Measurements from ENCODE around the gene ARL6IP4.

- TF ChIP-seq, protein P1, sequence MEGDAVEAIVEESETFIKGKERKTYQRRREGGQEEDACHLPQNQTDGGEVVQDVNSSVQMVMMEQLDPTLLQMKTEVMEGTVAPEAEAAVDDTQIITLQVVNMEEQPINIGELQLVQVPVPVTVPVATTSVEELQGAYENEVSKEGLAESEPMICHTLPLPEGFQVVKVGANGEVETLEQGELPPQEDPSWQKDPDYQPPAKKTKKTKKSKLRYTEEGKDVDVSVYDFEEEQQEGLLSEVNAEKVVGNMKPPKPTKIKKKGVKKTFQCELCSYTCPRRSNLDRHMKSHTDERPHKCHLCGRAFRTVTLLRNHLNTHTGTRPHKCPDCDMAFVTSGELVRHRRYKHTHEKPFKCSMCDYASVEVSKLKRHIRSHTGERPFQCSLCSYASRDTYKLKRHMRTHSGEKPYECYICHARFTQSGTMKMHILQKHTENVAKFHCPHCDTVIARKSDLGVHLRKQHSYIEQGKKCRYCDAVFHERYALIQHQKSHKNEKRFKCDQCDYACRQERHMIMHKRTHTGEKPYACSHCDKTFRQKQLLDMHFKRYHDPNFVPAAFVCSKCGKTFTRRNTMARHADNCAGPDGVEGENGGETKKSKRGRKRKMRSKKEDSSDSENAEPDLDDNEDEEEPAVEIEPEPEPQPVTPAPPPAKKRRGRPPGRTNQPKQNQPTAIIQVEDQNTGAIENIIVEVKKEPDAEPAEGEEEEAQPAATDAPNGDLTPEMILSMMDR (conservative IDR thresholded peaks at IDR 0.05) = no peak
- no peak for TF ChIP-seq EZH2 (IDR thresholded peaks at IDR 0.05; ENCODE audit: low read depth)
Measured at GRCh38 chr12:122992386-122992785, 11.9 kb downstream of the ARL6IP4 start.
